Right lobe of liver (tissue), 4 donors: ENCODE results near the gene EPHA10.

Experiments used
- POLR2A ChIP-seq: fragments of 450-650 bp; IDR thresholded peaks from one replicate; pipeline ENCODE4 v1.6.1; 2017; ENCODE audit warnings: antibody characterized with exemption, mild to moderate bottlenecking
- TF ChIP-seq, protein P1 (sequence below), 4 donors: fragments of 200-600 bp in 3 of 4; fragments of 450-650 bp in 1 of 4; IDR thresholded peaks; one replicate each; pipeline versions ENCODE4 v1.5.1 to v1.8.0; 2016 to 2022; ENCODE audit warnings: antibody characterized with exemption in 4 of 4, mild to moderate bottlenecking in 2 of 4
- donor health status: DM: no; HTN: no; CAD: no.
- donor health status: DM: no; HTN: no; CAD: no.
- donor health status: DM: no; HTN: yes; CAD: no.

DNA sequence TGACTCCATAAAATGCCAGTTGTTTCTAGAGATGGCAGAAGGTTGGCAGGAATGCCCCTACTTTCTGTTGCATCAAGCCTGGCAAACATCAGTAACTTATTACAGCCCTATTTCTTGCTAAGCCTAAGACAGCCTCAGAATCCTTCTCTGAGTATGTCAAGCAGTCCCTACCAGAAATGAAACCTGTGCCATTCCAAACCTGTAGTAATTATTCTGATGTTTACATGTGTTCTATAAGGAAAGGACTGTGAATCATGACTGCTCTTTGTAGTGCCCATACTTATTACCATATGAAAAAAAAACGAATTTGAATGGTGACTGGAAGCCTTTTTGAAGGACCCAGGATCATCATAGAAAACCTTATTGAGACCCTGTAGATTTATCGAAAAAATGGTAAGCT, 67.2 kb downstream of the EPHA10 start:
- TF ChIP-seq POLR2A = no peak
- TF ChIP-seq, protein P1, sequence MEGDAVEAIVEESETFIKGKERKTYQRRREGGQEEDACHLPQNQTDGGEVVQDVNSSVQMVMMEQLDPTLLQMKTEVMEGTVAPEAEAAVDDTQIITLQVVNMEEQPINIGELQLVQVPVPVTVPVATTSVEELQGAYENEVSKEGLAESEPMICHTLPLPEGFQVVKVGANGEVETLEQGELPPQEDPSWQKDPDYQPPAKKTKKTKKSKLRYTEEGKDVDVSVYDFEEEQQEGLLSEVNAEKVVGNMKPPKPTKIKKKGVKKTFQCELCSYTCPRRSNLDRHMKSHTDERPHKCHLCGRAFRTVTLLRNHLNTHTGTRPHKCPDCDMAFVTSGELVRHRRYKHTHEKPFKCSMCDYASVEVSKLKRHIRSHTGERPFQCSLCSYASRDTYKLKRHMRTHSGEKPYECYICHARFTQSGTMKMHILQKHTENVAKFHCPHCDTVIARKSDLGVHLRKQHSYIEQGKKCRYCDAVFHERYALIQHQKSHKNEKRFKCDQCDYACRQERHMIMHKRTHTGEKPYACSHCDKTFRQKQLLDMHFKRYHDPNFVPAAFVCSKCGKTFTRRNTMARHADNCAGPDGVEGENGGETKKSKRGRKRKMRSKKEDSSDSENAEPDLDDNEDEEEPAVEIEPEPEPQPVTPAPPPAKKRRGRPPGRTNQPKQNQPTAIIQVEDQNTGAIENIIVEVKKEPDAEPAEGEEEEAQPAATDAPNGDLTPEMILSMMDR (IDR thresholded peaks at IDR 0.05) = no peak
